ENCODE measurements around the gene SOX15. TPM values are rescaled to one million over a fixed set of nuclear protein-coding genes. Genes with fewer than 3 reads are reported as not detected.
A peak's percentile ranks its signal among the peaks of the same experiment; 100 is the strongest.

Gene SOX15
- 0.51 and 7.6 TPM in 2 replicates for total RNA-seq (ENCODE audit: low replicate concordance)

- peaks cover 3% of the 10 kb centered on the region for H3K36me3 ChIP-seq
These were observed at the start of gene SOX15 for GRCh38 chr17:7589891-7590691. Gene SOX15 (minus strand): TSS chr17:7590094. CDS start chr17:7589676, 418 bp downstream.

GRCh38 chr17:7636163-7636562, 46.3 kb upstream of the SOX15 start:
- Mint-ChIP-seq H3K4me1 (peaks cover 32% of the 10 kb centered on the region), H3K4me3 (peak overlapping the region; percentile 27), H3K27me3 (ENCODE audit: insufficient read depth, low read depth) (peaks cover 2% of the 10 kb centered on the region), H3K36me3 (no peaks in the 10 kb centered on the region), H3K9me3 (no peaks in the 10 kb centered on the region), H3K27ac (peak overlapping the region; percentile 58)
- H3K4me2 ChIP-seq, result no peak overlapping the region
- H3K4me1 ChIP-seq, result peaks cover 7% of the 10 kb centered on the region
- H4K20me1 ChIP-seq (ENCODE audit: low read depth), result no peaks in the 10 kb centered on the region
- H3K27ac ChIP-seq, result no peak overlapping the region
- no peak overlapping the region for H2AFZ ChIP-seq (replicated peaks)
- H3F3A ChIP-seq (ENCODE audit: low read depth), result no peaks in the 10 kb centered on the region
- TF ChIP-seq EZH2 (IDR thresholded peaks at IDR 0.05), result no peak
- no peak for TF ChIP-seq CTCF (IDR thresholded peaks at IDR 0.05)
- no peak for TF ChIP-seq EZH2phosphoT487 (IDR thresholded peaks at IDR 0.05)
- no peaks in the 10 kb centered on the region for H3K27me3 ChIP-seq
- no peak overlapping the region for H3K4me3 ChIP-seq
- H3K9me3 ChIP-seq (ENCODE audit: low read depth), result no peaks in the 10 kb centered on the region
- H3K9ac ChIP-seq, result no peak overlapping the region
- H3K36me3 ChIP-seq, result no peaks in the 10 kb centered on the region
- no peaks in the 10 kb centered on the region for H3K79me2 ChIP-seq (ENCODE audit: low read depth)
- no peak for DNase-seq (ENCODE audit: low spot score)

More at GRCh38 chr17:7589891-7590691, at the start of gene SOX15:
- Histone ChIP-seq H4K20me1 (ENCODE audit: low read depth) (peaks cover 5% of the 10 kb centered on the region), H3F3A (ENCODE audit: low read depth) (peaks cover 68% of the 10 kb centered on the region), H2AFZ (replicated peaks) (no peak within 1 kb of the TSS), H3K4me3 (peak within 1 kb of the TSS; percentile 35), H3K27ac (peak within 1 kb of the TSS; percentile 99), H3K27me3 (no peaks in the 10 kb centered on the region), H3K79me2 (ENCODE audit: low read depth) (peaks cover 18% of the 10 kb centered on the region), H3K9me3 (ENCODE audit: low read depth) (no peaks in the 10 kb centered on the region), H3K9ac (no peak within 1 kb of the TSS), H3K4me1 (peaks cover 40% of the 10 kb centered on the region), H3K4me2 (peak within 1 kb of the TSS; percentile 70)
- peak within 1 kb of the TSS; percentile 17 for H3K27ac Mint-ChIP-seq
- no peaks in the 10 kb centered on the region for H3K9me3 Mint-ChIP-seq
- peaks cover 12% of the 10 kb centered on the region for H3K27me3 Mint-ChIP-seq (ENCODE audit: insufficient read depth, low read depth)
- peaks cover 9% of the 10 kb centered on the region for H3K4me1 Mint-ChIP-seq
- peak within 1 kb of the TSS; percentile 17 for H3K4me3 Mint-ChIP-seq
- peaks cover 34% of the 10 kb centered on the region for H3K36me3 Mint-ChIP-seq
- DNase-seq (ENCODE audit: low spot score), result peak; percentile 54
- TF ChIP-seq EZH2phosphoT487 (IDR thresholded peaks at IDR 0.05), result no peak
- no peak for TF ChIP-seq EZH2 (IDR thresholded peaks at IDR 0.05)
- TF ChIP-seq CTCF (IDR thresholded peaks at IDR 0.05), result no peak

GRCh38 chr17:7634384-7634783, 44.5 kb upstream of the SOX15 start:
- Mint-ChIP-seq H3K9me3 (no peaks in the 10 kb centered on the region), H3K4me1 (peaks cover 44% of the 10 kb centered on the region), H3K27ac (peak overlapping the region; percentile 72), H3K4me3 (no peak overlapping the region), H3K27me3 (ENCODE audit: insufficient read depth, low read depth) (peaks cover 5% of the 10 kb centered on the region), H3K36me3 (no peaks in the 10 kb centered on the region)
- Histone ChIP-seq H3K36me3 (no peaks in the 10 kb centered on the region), H3F3A (ENCODE audit: low read depth) (no peaks in the 10 kb centered on the region), H3K27ac (no peak overlapping the region), H3K4me1 (peaks cover 7% of the 10 kb centered on the region), H3K4me3 (no peak overlapping the region), H3K4me2 (peak overlapping the region; percentile 5), H4K20me1 (ENCODE audit: low read depth) (no peaks in the 10 kb centered on the region), H3K9me3 (ENCODE audit: low read depth) (no peaks in the 10 kb centered on the region), H3K9ac (no peak overlapping the region), H2AFZ (replicated peaks) (peak overlapping the region; percentile 87), H3K79me2 (ENCODE audit: low read depth) (no peaks in the 10 kb centered on the region), H3K27me3 (no peaks in the 10 kb centered on the region)
- peak; percentile 77 for DNase-seq (ENCODE audit: low spot score)
- TF ChIP-seq EZH2 (IDR thresholded peaks at IDR 0.05) (no peak), CTCF (IDR thresholded peaks at IDR 0.05) (peak; percentile 61)

All from neural progenitor cell (in vitro differentiated cells).